ENCODE results near the gene TPPP3.

DNA sequence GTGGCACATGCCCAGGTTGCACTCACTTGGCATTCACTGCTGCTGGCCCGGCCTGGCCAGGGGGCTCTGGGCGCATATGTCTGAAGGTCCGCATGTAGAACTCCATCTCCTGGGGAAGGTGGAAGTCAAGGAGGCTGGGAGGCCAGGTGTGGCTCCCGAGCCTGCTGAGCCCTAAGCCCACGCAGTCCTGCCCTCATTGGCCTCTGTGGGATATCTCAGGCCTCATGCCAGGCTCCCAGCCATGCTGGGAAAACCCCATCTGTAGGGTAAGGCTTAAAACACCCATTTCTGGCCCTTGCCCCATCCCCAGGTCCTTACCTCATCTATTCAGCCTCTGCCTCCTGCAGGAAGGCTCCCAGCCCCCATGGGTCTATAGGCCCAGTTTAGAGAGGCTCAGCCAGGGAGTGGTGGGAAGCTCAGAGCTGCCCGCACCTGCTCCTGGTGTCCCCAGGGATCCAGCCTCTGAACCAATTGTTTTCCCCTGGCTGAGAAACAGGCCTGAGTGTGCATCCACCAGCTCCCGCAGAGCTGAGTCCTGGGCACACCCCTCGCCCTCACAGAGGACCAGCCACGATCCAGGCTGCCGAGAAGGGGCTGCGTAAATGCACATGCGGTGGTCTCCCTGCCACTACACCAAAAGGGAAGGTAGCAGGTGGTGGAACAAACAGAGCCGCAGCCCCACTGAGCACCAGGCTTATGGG, 2.3 kb upstream of the TPPP3 start:
- TF ChIP-seq, protein P1, sequence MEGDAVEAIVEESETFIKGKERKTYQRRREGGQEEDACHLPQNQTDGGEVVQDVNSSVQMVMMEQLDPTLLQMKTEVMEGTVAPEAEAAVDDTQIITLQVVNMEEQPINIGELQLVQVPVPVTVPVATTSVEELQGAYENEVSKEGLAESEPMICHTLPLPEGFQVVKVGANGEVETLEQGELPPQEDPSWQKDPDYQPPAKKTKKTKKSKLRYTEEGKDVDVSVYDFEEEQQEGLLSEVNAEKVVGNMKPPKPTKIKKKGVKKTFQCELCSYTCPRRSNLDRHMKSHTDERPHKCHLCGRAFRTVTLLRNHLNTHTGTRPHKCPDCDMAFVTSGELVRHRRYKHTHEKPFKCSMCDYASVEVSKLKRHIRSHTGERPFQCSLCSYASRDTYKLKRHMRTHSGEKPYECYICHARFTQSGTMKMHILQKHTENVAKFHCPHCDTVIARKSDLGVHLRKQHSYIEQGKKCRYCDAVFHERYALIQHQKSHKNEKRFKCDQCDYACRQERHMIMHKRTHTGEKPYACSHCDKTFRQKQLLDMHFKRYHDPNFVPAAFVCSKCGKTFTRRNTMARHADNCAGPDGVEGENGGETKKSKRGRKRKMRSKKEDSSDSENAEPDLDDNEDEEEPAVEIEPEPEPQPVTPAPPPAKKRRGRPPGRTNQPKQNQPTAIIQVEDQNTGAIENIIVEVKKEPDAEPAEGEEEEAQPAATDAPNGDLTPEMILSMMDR (IDR thresholded peaks at IDR 0.05) = no peak
- TF ChIP-seq POLR2A (IDR thresholded peaks at IDR 0.05) = no peak
